OCI-LY3 (cell line): Measurements from ENCODE around the gene KRT81.

Experiments
- H2AFZ ChIP-seq: fragments of 200-600, 300-600 bp; shearing (Covaris generic); 2 replicates; pipeline ENCODE4 v1.6.0; 2014; ENCODE audit warnings: antibody characterized with exemption, low read depth, low read length
- H3K27ac ChIP-seq: fragments of 200-600, 300-600 bp; sonication (generic); 2 replicates; pipeline ENCODE4 v1.5.1; 2014; ENCODE audit warnings: mild to moderate bottlenecking, low read length, moderate library complexity, mixed read lengths
- H3K27me3 ChIP-seq: fragments of 200-600, 300-600 bp; sonication (generic); 2 replicates; pipeline ENCODE4 v1.6.1; 2014; ENCODE audit warnings: low read depth, low read length, mixed read lengths
- H3K36me3 ChIP-seq: fragments of 200-600, 300-600 bp; sonication (generic); replicated peaks from 2 replicates; pipeline ENCODE3; 2014; ENCODE audit warnings: low read depth, low read length, mixed read lengths
- H3K4me1 ChIP-seq: fragments of 300-600, 200-600 bp; sonication (generic); 2 replicates; pipeline ENCODE4 v1.6.1; 2014; ENCODE audit warnings: low read length, mixed read lengths
- H3K4me2 ChIP-seq: fragments of 200-600, 300-600 bp; sonication (generic); 2 replicates; pipeline ENCODE4 v1.6.1; 2014; ENCODE audit warnings: low read length, mixed read lengths
- H3K4me3 ChIP-seq: fragments of 300-600, 200-600 bp; sonication (generic); 2 replicates; pipeline ENCODE4 v1.5.1; 2014; ENCODE audit warnings: antibody characterized with exemption, mild to moderate bottlenecking, low read length, moderate library complexity
- H3K79me2 ChIP-seq: fragments of 300-600, 200-600 bp; shearing (Covaris generic); 2 replicates; pipeline ENCODE4 v1.6.1; 2014; ENCODE audit warnings: mild to moderate bottlenecking, low read length, mixed read lengths
- H3K9ac ChIP-seq: fragments of 300-600, 200-600 bp; shearing (Covaris generic); 2 replicates; pipeline ENCODE4 v1.6.0; 2014; ENCODE audit warnings: mild to moderate bottlenecking, low read length, moderate library complexity
- H3K9me3 ChIP-seq: fragments of 200-600, 300-600 bp; shearing (Covaris generic); 2 replicates; pipeline ENCODE4 v1.6.1; 2014; ENCODE audit warnings: low read length, mixed read lengths; ENCODE audit not compliant: insufficient read depth
- H4K20me1 ChIP-seq: fragments of 200-600, 300-600 bp; sonication (generic); 2 replicates; pipeline ENCODE4 v1.6.1; 2016; ENCODE audit warnings: low read length, mixed read lengths; ENCODE audit not compliant: insufficient read depth
- CTCF ChIP-seq: fragments of 200-600, 300-600 bp; sonication (generic); IDR thresholded peaks from 2 replicates; pipeline ENCODE4 v1.5.1; 2014; ENCODE audit warnings: antibody characterized with exemption, low read length, low read depth
- EZH2phosphoT487 ChIP-seq: fragments of 200-600 bp; shearing (Covaris generic); IDR thresholded peaks from 2 replicates; pipeline ENCODE4 v1.6.1; 2018; ENCODE audit warnings: antibody characterized with exemption, mixed run types, low read depth

The KRT81 gene

GRCh38 chr12:52285851-52286530, 5.3 kb downstream of the KRT81 start:
- Histone ChIP-seq H3K79me2 (no peaks in the 10 kb centered on the region), H3K9ac (no peak overlapping the region), H3K4me3 (no peak overlapping the region), H3K36me3 (no peaks in the 10 kb centered on the region), H2AFZ (no peak overlapping the region), H3K4me1 (no peaks in the 10 kb centered on the region), H3K27me3 (peaks cover 5% of the 10 kb centered on the region), H4K20me1 (no peaks in the 10 kb centered on the region), H3K27ac (no peak overlapping the region), H3K4me2 (no peak overlapping the region), H3K9me3 (no peaks in the 10 kb centered on the region)
- no peak for TF ChIP-seq EZH2phosphoT487
- TF ChIP-seq CTCF, result no peak

- Histone ChIP-seq H3K4me2 (no peak overlapping the region), H3K9me3 (no peaks in the 10 kb centered on the region)
Observed at GRCh38 chr12:52285172-52285745, 6.1 kb downstream of the KRT81 start.

GRCh38 chr12:52284562-52285171, 6.7 kb downstream of the KRT81 start:
- no peak overlapping the region for H3K9ac ChIP-seq
- H3K36me3 ChIP-seq, result no peaks in the 10 kb centered on the region
- no peak for TF ChIP-seq CTCF
- no peak for TF ChIP-seq EZH2phosphoT487
- no peaks in the 10 kb centered on the region for H4K20me1 ChIP-seq
- H3K27me3 ChIP-seq, result peaks cover 17% of the 10 kb centered on the region
- H3K4me3 ChIP-seq, result no peak overlapping the region
- H3K9me3 ChIP-seq, result no peaks in the 10 kb centered on the region
- H3K4me2 ChIP-seq, result no peak overlapping the region
- no peak overlapping the region for H2AFZ ChIP-seq
- H3K79me2 ChIP-seq, result no peaks in the 10 kb centered on the region
- H3K27ac ChIP-seq, result no peak overlapping the region
- no peaks in the 10 kb centered on the region for H3K4me1 ChIP-seq

More at GRCh38 chr12:52285172-52285745, 6.1 kb downstream of the KRT81 start:
- Histone ChIP-seq H3K9ac (no peak overlapping the region), H4K20me1 (no peaks in the 10 kb centered on the region), H2AFZ (no peak overlapping the region), H3K36me3 (no peaks in the 10 kb centered on the region), H3K4me1 (no peaks in the 10 kb centered on the region), H3K4me3 (no peak overlapping the region), H3K27me3 (peaks cover 12% of the 10 kb centered on the region), H3K79me2 (no peaks in the 10 kb centered on the region), H3K27ac (no peak overlapping the region)
- no peak for TF ChIP-seq CTCF
- TF ChIP-seq EZH2phosphoT487, result no peak

- H3K27me3 ChIP-seq, result peaks cover 22% of the 10 kb centered on the region
- no peak overlapping the region for H3K9ac ChIP-seq
- no peak overlapping the region for H3K27ac ChIP-seq
- no peaks in the 10 kb centered on the region for H4K20me1 ChIP-seq
- TF ChIP-seq CTCF (no peak), EZH2phosphoT487 (no peak)
- no peaks in the 10 kb centered on the region for H3K9me3 ChIP-seq
- H3K79me2 ChIP-seq, result no peaks in the 10 kb centered on the region
- no peak overlapping the region for H2AFZ ChIP-seq
- H3K4me3 ChIP-seq, result no peak overlapping the region
- H3K4me1 ChIP-seq, result peaks cover 4% of the 10 kb centered on the region
- no peak overlapping the region for H3K4me2 ChIP-seq
- no peaks in the 10 kb centered on the region for H3K36me3 ChIP-seq
Observed at GRCh38 chr12:52280796-52281560, 10.4 kb downstream of the KRT81 start.
